Fibroblast of the aortic adventitia (primary cell): ENCODE data around the gene LHFPL3. TPM values are rescaled to one million over a fixed set of nuclear protein-coding genes. Genes with fewer than 3 reads are reported as not detected.

Experiments
- DNase-seq: peaks from one replicate; pipeline ENCODE4 v3.0.0-alpha.2; 2010; ENCODE audit warnings: low read depth
- H3K4me3 ChIP-seq: 2 replicates; pipeline ENCODE4 v1.5.1; 2011; ENCODE audit warnings: low read depth, mild to moderate bottlenecking, control low read depth, low read length, moderate library complexity
- total RNA-seq: library from RNA; depleted of rRNA; stranded (reverse); fragments of >200 nt; gene quantifications from 2 replicates; pipeline ENCODE4 v1.2.3, GENCODE V29; 2012; ENCODE audit warnings: low replicate concordance
- TF ChIP-seq, protein P1 (sequence below): IDR thresholded peaks from 2 replicates; pipeline ENCODE4 v1.5.1; 2011; ENCODE audit warnings: mild to moderate bottlenecking, low read length, control low read depth, inconsistent platforms; ENCODE audit not compliant: insufficient read depth

Gene LHFPL3
- total RNA-seq, 1 donor, result not detected

DNA sequence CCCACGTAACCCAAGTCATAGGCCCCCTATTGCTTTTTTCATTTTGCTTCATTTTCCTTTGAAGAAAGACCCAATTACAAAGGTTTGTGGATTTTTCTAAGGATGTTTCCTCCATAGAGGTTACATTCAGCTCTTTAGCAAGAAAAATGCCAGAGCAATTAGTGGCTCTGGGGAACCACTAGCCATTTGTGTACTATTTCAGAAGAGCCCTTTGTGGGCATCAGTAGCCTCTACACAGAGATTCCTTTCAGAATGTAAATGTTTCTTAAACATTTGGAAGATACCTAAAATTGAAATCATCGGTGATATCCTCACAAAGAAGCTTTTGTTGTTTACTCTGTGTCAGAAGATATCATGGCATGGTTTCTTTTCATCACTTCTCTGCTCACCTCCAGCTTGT, 394.6 kb downstream of the LHFPL3 start:
- H3K4me3 ChIP-seq, result no peak overlapping the region
- TF ChIP-seq, protein P1, sequence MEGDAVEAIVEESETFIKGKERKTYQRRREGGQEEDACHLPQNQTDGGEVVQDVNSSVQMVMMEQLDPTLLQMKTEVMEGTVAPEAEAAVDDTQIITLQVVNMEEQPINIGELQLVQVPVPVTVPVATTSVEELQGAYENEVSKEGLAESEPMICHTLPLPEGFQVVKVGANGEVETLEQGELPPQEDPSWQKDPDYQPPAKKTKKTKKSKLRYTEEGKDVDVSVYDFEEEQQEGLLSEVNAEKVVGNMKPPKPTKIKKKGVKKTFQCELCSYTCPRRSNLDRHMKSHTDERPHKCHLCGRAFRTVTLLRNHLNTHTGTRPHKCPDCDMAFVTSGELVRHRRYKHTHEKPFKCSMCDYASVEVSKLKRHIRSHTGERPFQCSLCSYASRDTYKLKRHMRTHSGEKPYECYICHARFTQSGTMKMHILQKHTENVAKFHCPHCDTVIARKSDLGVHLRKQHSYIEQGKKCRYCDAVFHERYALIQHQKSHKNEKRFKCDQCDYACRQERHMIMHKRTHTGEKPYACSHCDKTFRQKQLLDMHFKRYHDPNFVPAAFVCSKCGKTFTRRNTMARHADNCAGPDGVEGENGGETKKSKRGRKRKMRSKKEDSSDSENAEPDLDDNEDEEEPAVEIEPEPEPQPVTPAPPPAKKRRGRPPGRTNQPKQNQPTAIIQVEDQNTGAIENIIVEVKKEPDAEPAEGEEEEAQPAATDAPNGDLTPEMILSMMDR, result no peak
- no peak for DNase-seq

DNA sequence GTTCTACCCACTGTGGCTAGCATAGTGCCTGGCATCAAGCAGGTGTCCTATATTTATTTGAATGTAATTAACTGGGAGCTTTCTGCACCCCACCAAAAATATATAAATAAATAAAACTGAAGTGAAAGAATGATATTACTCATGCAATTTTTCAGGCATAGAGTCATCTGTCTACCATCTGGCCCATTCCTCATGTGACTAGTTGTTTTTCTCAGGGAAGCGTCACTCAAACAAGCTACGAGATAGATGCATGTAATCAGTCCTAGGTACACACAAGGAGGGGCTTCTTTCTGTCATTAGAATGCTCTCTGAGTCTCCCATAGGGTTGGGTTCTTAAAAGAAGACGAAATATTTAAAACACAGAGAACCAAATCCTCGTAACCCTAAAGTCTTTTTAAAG, 430.1 kb downstream of the LHFPL3 start:
- H3K4me3 ChIP-seq, result no peak overlapping the region
- TF ChIP-seq, protein P1, result no peak
- no peak for DNase-seq

DNA sequence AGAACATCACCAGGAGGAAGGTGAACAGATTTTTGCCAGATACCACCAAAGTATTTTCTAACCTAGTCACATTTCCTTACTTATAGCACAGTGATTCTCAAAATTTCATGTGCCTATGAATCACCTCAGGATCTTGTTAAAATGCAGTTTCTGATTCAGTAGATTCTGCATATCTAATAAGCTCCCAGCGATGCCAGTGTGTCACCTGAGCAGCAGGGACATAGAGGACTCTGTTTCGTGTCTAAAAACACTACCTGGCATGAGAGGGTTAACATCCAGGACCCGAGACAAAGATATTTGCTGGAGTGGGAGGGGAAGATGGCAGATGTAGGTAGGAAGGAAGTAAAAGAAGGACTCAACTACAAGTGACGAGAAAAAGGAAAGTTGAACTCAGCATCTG, 433.5 kb downstream of the LHFPL3 start:
- TF ChIP-seq, protein P1, result no peak
- no peak for DNase-seq
- no peak overlapping the region for H3K4me3 ChIP-seq

DNA sequence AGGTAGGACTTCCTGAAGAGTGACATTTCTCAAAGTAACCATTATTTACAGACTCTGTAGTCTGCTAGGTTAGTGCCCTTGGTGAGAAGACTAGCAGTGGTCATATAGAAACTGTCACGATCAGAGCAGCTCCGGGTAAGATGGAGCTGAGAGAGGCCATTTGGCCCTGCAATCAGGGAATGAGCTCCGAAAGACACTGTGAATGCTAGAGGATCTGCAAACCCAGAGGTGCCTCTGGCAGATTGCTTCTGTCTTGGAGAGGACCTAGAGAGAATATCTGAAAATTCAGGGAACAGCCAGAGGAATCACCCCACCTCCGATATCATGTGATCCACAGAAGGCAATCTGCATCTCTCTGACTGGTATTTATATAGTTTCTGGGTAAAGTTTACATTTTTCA, 438.7 kb downstream of the LHFPL3 start:
- TF ChIP-seq, protein P1, result no peak
- no peak for DNase-seq
- no peak overlapping the region for H3K4me3 ChIP-seq

DNA sequence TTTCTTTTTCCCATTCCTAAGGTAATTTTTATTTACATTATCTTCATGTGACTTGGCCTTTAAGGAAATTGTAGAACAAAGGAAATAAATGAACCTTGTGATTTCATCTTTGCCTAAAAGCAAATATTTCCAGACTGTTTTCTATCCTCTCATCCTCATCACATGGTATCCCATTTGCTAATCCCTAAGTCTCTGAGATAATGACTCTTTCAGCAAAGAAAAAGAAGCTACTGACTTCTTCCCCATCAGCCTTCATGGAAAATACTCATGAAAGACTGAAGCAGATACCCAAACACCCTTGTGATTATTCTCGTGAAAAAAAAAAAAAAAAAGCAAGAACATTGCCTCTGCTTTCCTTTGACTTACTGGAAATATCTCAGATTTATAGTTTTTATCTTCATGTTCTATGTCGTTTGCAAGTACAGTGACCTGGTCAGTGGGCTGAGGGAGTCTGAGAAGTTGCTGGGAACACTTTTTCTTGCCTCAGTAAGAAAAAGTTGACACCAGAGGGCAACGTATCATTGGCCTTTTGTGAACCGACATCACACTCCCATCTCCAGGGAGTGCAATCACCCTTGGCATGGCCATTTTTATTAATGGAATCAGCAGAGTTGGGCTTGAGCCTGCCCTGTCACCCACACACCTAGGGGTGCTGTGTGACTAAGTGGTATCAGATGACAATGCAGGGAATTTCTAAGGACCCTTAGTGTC, 439.6 kb downstream of the LHFPL3 start:
- H3K4me3 ChIP-seq, result no peak overlapping the region
- no peak for DNase-seq
- TF ChIP-seq, protein P1, result no peak

DNA sequence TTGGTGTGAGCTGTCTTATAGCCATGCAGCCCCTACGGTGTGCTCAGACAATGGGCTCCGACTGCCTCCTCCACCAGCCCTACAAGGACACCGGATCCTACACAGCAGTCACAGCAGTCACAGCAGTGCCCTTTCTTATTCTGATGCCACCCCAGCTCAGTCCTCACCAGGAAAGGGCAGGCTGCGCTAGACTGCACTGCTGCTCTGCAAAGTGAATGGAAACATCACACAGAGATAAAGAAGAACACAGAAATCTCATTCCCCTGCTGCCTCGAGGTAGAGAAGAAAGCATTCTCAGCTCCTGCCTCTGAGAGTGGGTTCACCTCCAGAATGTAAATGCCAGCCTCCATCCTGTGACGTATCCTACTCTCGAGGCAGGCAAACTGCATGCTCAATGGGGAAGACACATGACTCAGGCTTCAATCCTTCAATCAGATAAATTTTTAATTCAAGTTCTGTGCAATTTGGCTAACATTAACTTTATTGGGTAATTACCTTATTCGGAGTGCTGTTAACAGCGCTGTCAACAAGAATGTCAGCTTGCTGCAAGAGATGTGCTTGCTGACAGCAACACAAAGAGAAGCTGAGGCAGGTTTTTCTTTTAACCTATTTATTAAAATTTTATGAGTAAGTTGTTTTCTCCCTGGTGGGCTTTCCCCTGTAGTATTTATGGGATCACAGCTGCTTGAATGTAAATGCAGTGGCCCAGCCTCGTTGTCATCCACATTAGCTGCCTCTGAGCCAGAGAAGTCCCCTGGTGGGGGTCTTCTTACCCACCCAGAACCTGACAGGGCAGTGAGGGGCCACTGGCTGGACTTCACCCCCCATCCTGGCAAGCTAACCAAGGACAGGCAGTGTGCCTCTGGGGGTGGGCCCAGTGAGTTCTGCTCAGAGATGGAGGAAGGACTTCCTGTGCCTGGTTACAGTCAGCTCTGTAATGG, 444.3 kb downstream of the LHFPL3 start:
- DNase-seq, result no peak
- TF ChIP-seq, protein P1, result no peak
- no peak overlapping the region for H3K4me3 ChIP-seq
